MCF 10A (cell line): ENCODE results near the gene CENPM. TPM values are rescaled to one million over a fixed set of nuclear protein-coding genes. Genes with fewer than 3 reads are reported as not detected.

ENCODE experiments used
- Bru-seq: library from RNA; stranded (reverse); fragments of 400-500 nt; gene quantifications from one replicate; lab custom pipeline; 2021; lab: Mats Ljungman, UMichigan
- BruChase-seq, 2 experiments: library from RNA; stranded (reverse); fragments of 400-500 nt; gene quantifications; one replicate each; lab custom pipeline; 2021; lab: Mats Ljungman, UMichigan
- BruUV-seq: library from RNA; stranded (reverse); fragments of 400-500 nt; replicated peaks from 2 replicates; lab custom pipeline; 2021; lab: Mats Ljungman, UMichigan
- CTCF ChIA-PET: fragments of 300-600 bp; sonication (Branson Sonifier 250); formaldehyde crosslinking; extraction: SDS; loops from one replicate; lab custom pipeline; 2021; ENCODE audit warnings: antibody characterized with exemption, inconsistent platforms; lab: Yijun Ruan, JAX
- POLR2A ChIA-PET: fragments of 300-600, 350-650 bp; sonication (Branson Sonifier 250); formaldehyde crosslinking; extraction: SDS; loops from one replicate; lab custom pipeline; 2020; ENCODE audit warnings: antibody characterized with exemption, inconsistent platforms; lab: Yijun Ruan, JAX
- DNase-seq: peaks from one replicate; pipeline ENCODE4 v3.0.0-alpha.2; 2018; ENCODE audit not compliant: unreplicated experiment
- H3K27ac Mint-ChIP-seq: one replicate; pipeline ENCODE4 v1.8.0; 2022; ENCODE audit warnings: mild to moderate bottlenecking, low read depth, mixed read lengths; ENCODE audit not compliant: unreplicated experiment
- H3K27me3 Mint-ChIP-seq: one replicate; pipeline ENCODE4 v1.8.0; 2022; ENCODE audit warnings: mixed read lengths; ENCODE audit not compliant: insufficient read depth, unreplicated experiment
- H3K36me3 Mint-ChIP-seq: one replicate; pipeline ENCODE4 v1.8.0; 2022; ENCODE audit warnings: mild to moderate bottlenecking, moderate library complexity, mixed read lengths; ENCODE audit not compliant: insufficient read depth, unreplicated experiment
- H3K4me1 Mint-ChIP-seq: one replicate; pipeline ENCODE4 v1.8.0; 2022; ENCODE audit warnings: mixed read lengths; ENCODE audit not compliant: insufficient read depth, unreplicated experiment
- H3K4me3 Mint-ChIP-seq: one replicate; pipeline ENCODE4 v1.8.0; 2022; ENCODE audit warnings: mild to moderate bottlenecking, moderate library complexity, mixed read lengths; ENCODE audit not compliant: unreplicated experiment
- H3K9me3 Mint-ChIP-seq: one replicate; pipeline ENCODE4 v1.8.0; 2022; ENCODE audit warnings: mixed read lengths; ENCODE audit not compliant: unreplicated experiment
- CTCF ChIP-seq: fragments of 200-600 bp; IDR thresholded peaks from one replicate; pipeline ENCODE4 v1.8.0; 2022; ENCODE audit warnings: antibody characterized with exemption, mild to moderate bottlenecking; ENCODE audit not compliant: unreplicated experiment
- intact Hi-C: fragments of 100-400 bp; cut with micrococcal nuclease; formaldehyde crosslinking; loops from 2 replicates; pipeline ENCODE4 v1.14.1; 2022
- long read RNA-seq: library from polyadenylated mRNA; stranded (forward); transcript quantifications from one replicate; pipeline ENCODE4 v2.0.0, GENCODE V29; 2022
- total RNA-seq: library from RNA; stranded (reverse); gene quantifications from 2 replicates; pipeline ENCODE4 v1.2.3, GENCODE V29; 2022

Gene CENPM
- total RNA-seq, result 9.1 and 21.1 TPM in 2 replicates
- percentile 49 among the genes with signal in this experiment for Bru-seq, nascent RNA
- BruChase-seq, experiment 1, labeled RNA remaining after a 6-hour chase, result percentile 47 among the genes with signal in this experiment
- BruChase-seq, experiment 2, labeled RNA remaining after a 2-hour chase, result percentile 51 among the genes with signal in this experiment
- long read RNA-seq, transcript CENPM-203 (5 exons, 1,002 nt), result minor isoform, 5 of 50 reads
- long read RNA-seq, transcript CENPM-201 (6 exons, 966 nt), result major isoform, 37 of 50 reads
- long read RNA-seq, partial matches to known transcripts, result 0 of 50 reads
- long read RNA-seq, other reads (novel, unspliced or antisense), result 6 of 50 reads

GRCh38 chr22:41946629-41947423 lies at the start of gene CENPM:
Gene CENPM, minus strand, starts transcription at chr22:41947152. Its CDS starts 76 bp downstream, at chr22:41947076.
- CTCF ChIA-PET, result interaction anchor here (0.5 to 1.3 kb wide), 12 partner anchors 23 to 1413 kb away, joined by 3 to 7 read pairs (median 4); partner anchors contain the start of gene SREBF2
- H3K4me1 Mint-ChIP-seq, result peaks cover 12% of the 10 kb centered on the region
- TF ChIP-seq CTCF, result no peak
- DNase-seq, result peak; percentile 96
- intact Hi-C loops, result loop anchor here (10.0 kb wide), 1 partner anchor 402 kb away; the partner anchor contains the start of gene POLR3H
- H3K27me3 Mint-ChIP-seq, result no peaks in the 10 kb centered on the region
- no peaks in the 10 kb centered on the region for H3K9me3 Mint-ChIP-seq
- peak within 1 kb of the TSS; percentile 84 for H3K4me3 Mint-ChIP-seq
- H3K27ac Mint-ChIP-seq, result peak within 1 kb of the TSS; percentile 81
- POLR2A ChIA-PET, result interaction anchor here (0.6 to 2.5 kb wide), 19 partner anchors 28 to 527 kb away, joined by 3 to 12 read pairs (median 3); partner anchors contain the start of genes CCDC134, NAGA, NDUFA6 and SMDT1
- H3K36me3 Mint-ChIP-seq, result peaks cover 19% of the 10 kb centered on the region
- BruUV-seq, result no TSS peak

- DNase-seq, result no peak
- no peaks in the 10 kb centered on the region for H3K9me3 Mint-ChIP-seq
- no peak for TF ChIP-seq CTCF
- no peaks in the 10 kb centered on the region for H3K4me1 Mint-ChIP-seq
- POLR2A ChIA-PET, result interaction anchor here (0.7 kb wide), 1 partner anchor 27 kb away, joined by 3 read pairs; no protein-coding TSS in a partner anchor
- no peak overlapping the region for H3K27ac Mint-ChIP-seq
- H3K4me3 Mint-ChIP-seq, result no peak overlapping the region
- H3K27me3 Mint-ChIP-seq, result no peaks in the 10 kb centered on the region
- no TSS peak for BruUV-seq
- CTCF ChIA-PET, result no interaction called here
- peaks cover 6% of the 10 kb centered on the region for H3K36me3 Mint-ChIP-seq
- intact Hi-C loops, result no loop called here
These were observed 48.3 kb upstream of the CENPM start for GRCh38 chr22:41995211-41995610.

GRCh38 chr22:41992496-41992895 lies 45.5 kb upstream of the CENPM start:
- no TSS peak for BruUV-seq
- H3K36me3 Mint-ChIP-seq, result peaks cover 6% of the 10 kb centered on the region
- intact Hi-C loops, result no loop called here
- no peaks in the 10 kb centered on the region for H3K4me1 Mint-ChIP-seq
- no peak for DNase-seq
- no peak for TF ChIP-seq CTCF
- H3K27me3 Mint-ChIP-seq, result no peaks in the 10 kb centered on the region
- POLR2A ChIA-PET, result no interaction called here
- H3K4me3 Mint-ChIP-seq, result no peak overlapping the region
- H3K9me3 Mint-ChIP-seq, result no peaks in the 10 kb centered on the region
- CTCF ChIA-PET, result interaction anchor here (0.6 kb wide), 1 partner anchor 554 kb away, joined by 3 read pairs; no protein-coding TSS in a partner anchor
- no peak overlapping the region for H3K27ac Mint-ChIP-seq
